Activated T-cell treated with anti-CD3 and anti-CD28 coated beads for 24 hours (primary cell): ENCODE results near the gene SNTB2.
"Not testable (repeated sequence)": the region's sequence is repeated elsewhere in the genome, so short reads cannot be mapped to it uniquely, and the experiment has no call there.

Experiments
- DNase-seq: peaks from one replicate; pipeline ENCODE4 v3.0.0-alpha.2; 2020; ENCODE audit warnings: low read depth

The SNTB2 gene

GRCh38 chr16:69186642-69187445 is at the start of gene SNTB2:
Gene SNTB2, plus strand, starts transcription at chr16:69187164. Its CDS starts 3 bp downstream, at chr16:69187167.
- DNase-seq, result peak; percentile 68

- no peak for DNase-seq
These were observed 48.4 kb upstream of the SNTB2 start for GRCh38 chr16:69138608-69139007.

GRCh38 chr16:69139464-69139863 is 47.5 kb upstream of the SNTB2 start:
- DNase-seq, result not testable (repeated sequence)

- DNase-seq, result no peak
These were observed 46.0 kb upstream of the SNTB2 start for GRCh38 chr16:69141014-69141413.

- no peak for DNase-seq
These were observed 45.0 kb upstream of the SNTB2 start for GRCh38 chr16:69141936-69142335.

GRCh38 chr16:69143116-69143515 is 43.8 kb upstream of the SNTB2 start:
- DNase-seq, result no peak

- DNase-seq, result no peak
These were observed 41.3 kb upstream of the SNTB2 start for GRCh38 chr16:69145658-69146057.

GRCh38 chr16:69149621-69150020 is 37.3 kb upstream of the SNTB2 start:
- DNase-seq, result not testable (repeated sequence)

GRCh38 chr16:69150146-69150865 is 36.7 kb upstream of the SNTB2 start:
- DNase-seq, result peak; percentile 19

- no peak for DNase-seq
These were observed 29.8 kb upstream of the SNTB2 start for GRCh38 chr16:69157196-69157595.

GRCh38 chr16:69160192-69160591 is 26.8 kb upstream of the SNTB2 start:
- DNase-seq, result no peak

- DNase-seq, result no peak
These were observed 21.4 kb upstream of the SNTB2 start for GRCh38 chr16:69165584-69165983.

GRCh38 chr16:69166221-69166833 is 20.6 kb upstream of the SNTB2 start:
- DNase-seq, result peak; percentile 73

GRCh38 chr16:69166946-69167930 is 19.7 kb upstream of the SNTB2 start:
- DNase-seq, result no peak

- no peak for DNase-seq
These were observed 17.9 kb upstream of the SNTB2 start for GRCh38 chr16:69169051-69169450.

GRCh38 chr16:69169607-69170352 is 17.2 kb upstream of the SNTB2 start:
- no peak for DNase-seq

- DNase-seq, result no peak
These were observed 15.5 kb upstream of the SNTB2 start for GRCh38 chr16:69171325-69172084.

GRCh38 chr16:69176033-69176800 is 10.7 kb upstream of the SNTB2 start:
- DNase-seq, result no peak

GRCh38 chr16:69179328-69180010 is 7.5 kb upstream of the SNTB2 start:
- no peak for DNase-seq
